HFF-Myc (cell line): ENCODE results near the gene LARGE1.

Experiments
- DNase-seq: peaks from one replicate; pipeline ENCODE4 v3.0.0-alpha.2; 2011; ENCODE audit warnings: low read depth; ENCODE audit errors: extremely low read depth
- H3K4me3 ChIP-seq: replicated peaks from 2 replicates; pipeline ENCODE4 v1.5.1; 2011; ENCODE audit warnings: low read depth, mild to moderate bottlenecking, control low read depth, low read length
- TF ChIP-seq, protein P1 (sequence below): IDR thresholded peaks from 2 replicates; pipeline ENCODE4 v1.5.1; 2012; ENCODE audit warnings: mild to moderate bottlenecking, low read depth, low read length, control low read depth; ENCODE audit errors: missing control alignments

LARGE1 gene

DNA sequence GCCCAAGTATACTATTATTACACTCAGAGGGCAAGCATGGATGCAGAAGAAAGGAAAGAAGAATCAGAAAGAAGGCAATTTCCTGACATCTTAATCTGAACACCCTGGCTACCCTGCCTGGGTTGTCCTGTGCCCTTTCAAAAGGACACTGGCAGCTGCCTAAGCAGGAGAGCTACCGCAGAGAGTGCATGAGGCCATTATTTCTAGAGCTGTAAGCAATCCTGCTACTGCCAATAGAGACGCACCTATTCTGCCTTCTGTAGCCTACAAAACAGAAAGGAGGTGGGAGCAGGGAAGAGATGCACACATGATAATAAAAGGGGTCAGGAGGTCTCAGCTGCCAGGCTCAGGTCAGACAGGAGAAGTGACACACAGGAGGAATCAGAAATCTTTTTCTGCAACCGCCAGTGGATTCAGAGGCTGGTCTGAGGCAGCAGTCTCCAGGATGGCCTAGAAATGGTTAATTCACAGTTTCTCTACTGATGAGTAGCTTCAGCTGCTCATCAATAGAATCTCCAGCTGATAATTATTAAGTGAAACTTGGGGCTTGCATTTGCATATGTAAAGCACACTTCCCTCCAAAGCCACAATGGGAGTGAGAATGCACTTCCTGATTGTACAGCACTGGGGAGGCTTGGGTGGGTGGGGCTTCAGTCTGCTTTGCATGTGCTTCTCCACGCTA, 253.9 kb downstream of the LARGE1 start:
- H3K4me3 ChIP-seq: no peak overlapping the region
- DNase-seq: no peak
- TF ChIP-seq, protein P1, sequence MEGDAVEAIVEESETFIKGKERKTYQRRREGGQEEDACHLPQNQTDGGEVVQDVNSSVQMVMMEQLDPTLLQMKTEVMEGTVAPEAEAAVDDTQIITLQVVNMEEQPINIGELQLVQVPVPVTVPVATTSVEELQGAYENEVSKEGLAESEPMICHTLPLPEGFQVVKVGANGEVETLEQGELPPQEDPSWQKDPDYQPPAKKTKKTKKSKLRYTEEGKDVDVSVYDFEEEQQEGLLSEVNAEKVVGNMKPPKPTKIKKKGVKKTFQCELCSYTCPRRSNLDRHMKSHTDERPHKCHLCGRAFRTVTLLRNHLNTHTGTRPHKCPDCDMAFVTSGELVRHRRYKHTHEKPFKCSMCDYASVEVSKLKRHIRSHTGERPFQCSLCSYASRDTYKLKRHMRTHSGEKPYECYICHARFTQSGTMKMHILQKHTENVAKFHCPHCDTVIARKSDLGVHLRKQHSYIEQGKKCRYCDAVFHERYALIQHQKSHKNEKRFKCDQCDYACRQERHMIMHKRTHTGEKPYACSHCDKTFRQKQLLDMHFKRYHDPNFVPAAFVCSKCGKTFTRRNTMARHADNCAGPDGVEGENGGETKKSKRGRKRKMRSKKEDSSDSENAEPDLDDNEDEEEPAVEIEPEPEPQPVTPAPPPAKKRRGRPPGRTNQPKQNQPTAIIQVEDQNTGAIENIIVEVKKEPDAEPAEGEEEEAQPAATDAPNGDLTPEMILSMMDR: no peak

DNA sequence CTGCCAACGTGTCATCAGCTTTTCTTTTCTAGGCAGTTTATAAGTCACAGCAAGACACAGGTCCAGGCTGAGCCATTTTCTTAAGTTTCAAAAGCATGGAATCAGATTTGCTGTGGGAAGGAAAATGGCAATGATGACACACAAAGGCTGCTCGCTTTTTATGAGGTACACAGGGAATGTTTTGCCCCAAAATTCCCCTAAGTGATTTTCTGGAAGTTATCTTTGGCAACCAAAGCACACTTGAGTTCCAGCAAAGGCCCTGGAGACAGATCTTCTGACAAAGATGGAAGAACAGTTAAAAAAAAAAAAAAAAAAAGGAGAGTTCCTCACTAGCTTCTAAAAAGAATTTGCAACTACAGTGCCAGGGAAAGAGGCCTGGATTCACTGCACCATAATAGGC, 260.8 kb downstream of the LARGE1 start:
- DNase-seq: no peak

DNA sequence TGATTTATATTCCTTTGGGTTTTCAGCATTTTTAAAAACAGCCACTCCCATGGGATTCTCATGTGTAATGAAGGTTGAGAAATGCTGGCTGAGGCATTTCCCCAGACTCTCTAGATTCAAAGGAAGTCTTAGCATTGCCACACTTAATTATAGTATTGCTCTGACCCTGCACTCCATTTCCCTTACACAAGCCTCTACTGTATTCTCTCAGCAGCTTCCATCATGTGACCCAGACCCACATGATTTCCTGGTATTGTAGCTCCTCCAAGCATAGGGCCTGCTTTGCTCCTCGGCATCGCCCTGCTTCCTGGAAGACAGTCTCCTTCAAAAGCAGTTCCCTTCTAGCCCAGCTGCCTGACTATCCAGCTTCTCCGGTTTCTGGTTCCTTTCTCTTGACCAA, 261.5 kb downstream of the LARGE1 start:
- no peak for DNase-seq
- no peak overlapping the region for H3K4me3 ChIP-seq
- TF ChIP-seq, protein P1: no peak

More for the DNA sequence above, 260.8 kb downstream of the LARGE1 start:
- no peak overlapping the region for H3K4me3 ChIP-seq
- TF ChIP-seq, protein P1: no peak

DNA sequence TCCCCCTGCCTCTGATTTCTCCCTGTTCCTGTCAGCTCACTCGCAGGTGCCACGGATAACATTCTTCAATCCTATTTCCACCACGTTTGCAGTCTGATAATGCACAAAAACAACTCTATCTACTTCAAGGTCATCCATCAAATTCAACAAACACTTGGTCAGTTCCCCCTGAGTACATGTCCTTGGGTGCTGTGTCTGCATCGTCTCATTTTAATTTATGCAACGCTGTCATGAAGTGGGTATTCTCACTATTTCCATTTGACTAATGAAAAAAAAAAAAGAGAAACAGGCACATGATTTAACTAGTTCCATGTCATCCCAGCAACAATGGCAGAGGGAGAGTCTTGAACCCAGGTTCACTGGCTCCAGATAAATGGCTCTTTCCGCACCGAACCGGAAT, 262.6 kb downstream of the LARGE1 start:
- DNase-seq: no peak
- no peak overlapping the region for H3K4me3 ChIP-seq
- TF ChIP-seq, protein P1: no peak

DNA sequence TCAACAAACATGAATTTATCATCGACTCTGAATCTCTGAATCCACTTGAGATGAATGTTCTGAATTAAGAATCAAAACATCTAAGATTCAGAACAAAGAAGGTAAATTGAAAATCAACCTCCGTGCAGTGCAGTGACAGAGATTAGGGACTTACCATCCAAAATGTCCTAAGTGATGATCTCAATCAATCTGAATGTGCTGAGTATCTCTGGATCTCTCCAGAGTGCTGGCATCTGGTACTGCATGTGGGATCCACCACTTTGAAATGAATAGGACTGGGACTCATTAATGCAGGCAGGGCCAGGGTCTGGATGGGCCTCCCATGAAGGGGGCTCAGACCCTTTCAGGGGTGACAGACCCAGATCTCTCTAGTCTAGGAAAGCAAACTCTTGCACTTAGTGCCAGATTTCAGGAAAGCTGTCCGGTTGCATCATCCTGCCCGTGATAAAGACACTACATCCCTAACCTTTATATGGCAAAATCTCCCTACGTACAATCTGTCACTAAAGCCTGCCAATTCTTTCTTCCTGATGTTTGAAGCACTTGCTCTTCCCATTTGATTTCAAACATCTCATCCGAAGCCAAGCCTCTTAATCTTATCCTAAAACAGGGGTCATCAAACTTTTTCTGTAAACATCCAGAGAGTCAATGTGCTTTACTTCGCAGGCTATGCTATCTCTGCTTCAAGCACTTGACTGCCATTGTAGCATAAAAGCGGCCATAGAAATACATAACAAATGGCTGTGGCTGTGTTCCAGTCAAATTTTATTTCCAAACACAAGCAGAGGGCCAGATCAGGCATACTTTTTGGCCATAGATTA, 263.3 kb downstream of the LARGE1 start:
- TF ChIP-seq, protein P1: no peak
- no peak for DNase-seq
- no peak overlapping the region for H3K4me3 ChIP-seq

DNA sequence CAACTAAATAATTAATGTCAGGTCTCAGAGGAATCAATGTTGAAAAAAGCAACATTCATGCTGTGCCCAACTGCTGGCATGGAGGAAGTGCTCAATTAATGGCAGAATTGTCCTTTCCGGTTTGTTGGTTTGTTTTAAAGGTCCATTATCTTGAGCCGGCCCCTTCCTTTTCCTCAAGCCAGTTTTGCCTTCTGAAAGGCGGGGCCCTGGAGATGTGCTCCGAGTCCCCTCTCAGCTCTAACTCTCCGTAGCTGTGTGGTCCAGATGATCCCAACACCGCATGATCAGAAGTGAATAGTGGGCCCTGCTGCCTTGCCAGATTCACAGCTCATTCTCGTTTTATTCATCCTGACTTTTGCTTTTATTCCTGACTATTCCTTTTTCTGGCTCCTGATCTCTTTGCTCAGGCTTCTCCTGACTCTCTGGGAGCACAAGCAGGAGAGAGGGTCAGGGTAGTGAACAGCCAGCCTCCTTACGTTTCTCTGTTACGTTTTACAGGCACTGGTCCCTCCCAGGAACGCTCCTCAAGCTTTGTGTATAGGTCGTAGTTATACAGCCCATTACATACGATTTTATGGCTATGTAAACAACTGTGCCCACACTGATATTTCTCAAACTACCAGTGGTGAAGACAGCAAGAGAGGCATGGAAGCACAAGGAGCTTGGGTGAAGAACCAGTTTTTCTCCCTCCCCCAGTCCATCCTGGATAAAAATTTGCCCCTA, 265.9 kb downstream of the LARGE1 start:
- H3K4me3 ChIP-seq: no peak overlapping the region
- no peak for DNase-seq
- TF ChIP-seq, protein P1: no peak
